ENCODE data around the gene PRM1.

GRCh38 chr16:11295672-11296071 is 14.5 kb upstream of the PRM1 start:
- TF ChIP-seq POLR2AphosphoS5 (IDR thresholded peaks at IDR 0.05; ENCODE audit: low read depth, low read length), result no peak
- TF ChIP-seq RNF2 (IDR thresholded peaks at IDR 0.05; ENCODE audit: borderline replicate concordance, low read depth, low read length, missing control alignments, poor library complexity, severe bottlenecking), result no peak
- TF ChIP-seq RAD21 (IDR thresholded peaks at IDR 0.05 in 1 of 2, conservative IDR thresholded peaks at IDR 0.05 in 1 of 2; ENCODE audit: low read depth in 2 of 2, low read length in 2 of 2), result no peak

Measured in H1 (cell line).